GM19372 (cell line): ENCODE measurements around the gene TSPO.

Experiments used
- ATAC-seq: cut with Tn5 transposase; IDR thresholded peaks from one replicate; pipeline ENCODE4 v1.9.1; 2021; ENCODE audit warnings: mild to moderate bottlenecking, low read depth, moderate library complexity; ENCODE audit not compliant: unreplicated experiment

The TSPO gene

DNA sequence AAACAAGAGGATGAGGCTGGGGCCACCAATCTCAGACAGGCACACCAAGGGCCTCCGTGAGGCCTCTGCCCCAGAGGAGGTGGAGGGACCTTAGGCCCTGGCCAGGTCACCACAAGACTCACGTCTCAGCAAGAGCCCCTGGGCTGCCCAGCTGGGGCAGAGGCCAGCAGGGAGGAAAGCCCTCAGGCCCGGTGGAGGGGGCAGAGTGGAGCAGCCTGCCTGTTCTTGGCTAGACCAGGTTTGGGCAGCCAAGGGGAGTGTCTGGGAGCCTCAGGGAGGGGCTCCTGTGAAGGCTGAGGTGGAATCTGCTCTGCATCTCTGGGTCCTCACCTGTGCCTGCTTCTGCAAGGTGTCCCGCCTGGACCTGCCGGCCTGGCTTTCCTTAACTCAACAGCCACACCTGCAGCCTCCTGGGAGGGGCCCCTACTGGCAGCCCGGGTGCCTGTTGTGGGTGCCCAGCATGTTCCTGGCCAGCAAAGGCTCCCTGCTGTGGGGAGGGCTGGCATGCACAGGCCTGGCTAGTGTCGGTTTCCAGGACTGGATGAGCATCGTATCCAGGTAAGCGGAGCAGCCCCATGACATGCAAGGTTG, 23.7 kb downstream of the TSPO start:
- no peak for ATAC-seq

DNA sequence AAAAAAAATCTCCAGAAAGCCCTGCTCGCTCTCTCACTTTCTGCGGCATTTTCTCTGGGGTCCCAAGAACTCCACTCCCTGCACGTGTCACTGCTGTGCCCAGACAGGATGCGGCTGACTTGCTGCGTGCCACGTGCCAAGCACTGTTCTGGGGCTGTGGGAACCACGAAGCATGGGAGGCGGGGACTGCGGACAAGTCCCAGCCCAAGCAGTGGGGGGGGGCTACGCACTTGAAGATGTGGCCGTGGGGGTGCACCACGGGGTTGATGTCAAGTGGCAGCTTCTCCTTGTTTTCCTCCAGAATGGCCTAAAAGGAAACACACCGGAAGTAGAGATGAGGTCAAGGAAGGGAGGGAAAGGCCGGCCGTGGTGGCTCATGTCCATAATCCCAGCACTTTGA, 24.7 kb downstream of the TSPO start:
- no peak for ATAC-seq

DNA sequence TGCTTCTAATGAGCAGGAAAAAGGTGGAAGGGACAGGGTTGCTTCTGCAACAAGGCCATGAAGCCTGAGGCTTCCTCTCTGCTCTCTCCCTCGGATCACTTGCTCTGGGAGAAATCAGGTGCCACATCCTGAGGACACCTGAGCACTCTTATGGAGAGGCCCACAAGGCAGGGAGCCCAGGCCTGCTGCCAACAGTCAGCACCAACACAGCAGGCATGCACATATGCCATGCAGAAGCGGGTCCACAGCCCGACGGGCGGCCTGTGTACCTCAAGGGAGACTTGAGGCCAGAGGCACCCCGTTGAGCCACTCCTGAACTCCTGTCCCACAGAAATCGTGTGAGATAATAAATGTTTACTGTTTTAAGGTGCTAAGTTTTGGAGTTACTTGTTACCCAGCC, 26.1 kb downstream of the TSPO start:
- no peak for ATAC-seq

DNA sequence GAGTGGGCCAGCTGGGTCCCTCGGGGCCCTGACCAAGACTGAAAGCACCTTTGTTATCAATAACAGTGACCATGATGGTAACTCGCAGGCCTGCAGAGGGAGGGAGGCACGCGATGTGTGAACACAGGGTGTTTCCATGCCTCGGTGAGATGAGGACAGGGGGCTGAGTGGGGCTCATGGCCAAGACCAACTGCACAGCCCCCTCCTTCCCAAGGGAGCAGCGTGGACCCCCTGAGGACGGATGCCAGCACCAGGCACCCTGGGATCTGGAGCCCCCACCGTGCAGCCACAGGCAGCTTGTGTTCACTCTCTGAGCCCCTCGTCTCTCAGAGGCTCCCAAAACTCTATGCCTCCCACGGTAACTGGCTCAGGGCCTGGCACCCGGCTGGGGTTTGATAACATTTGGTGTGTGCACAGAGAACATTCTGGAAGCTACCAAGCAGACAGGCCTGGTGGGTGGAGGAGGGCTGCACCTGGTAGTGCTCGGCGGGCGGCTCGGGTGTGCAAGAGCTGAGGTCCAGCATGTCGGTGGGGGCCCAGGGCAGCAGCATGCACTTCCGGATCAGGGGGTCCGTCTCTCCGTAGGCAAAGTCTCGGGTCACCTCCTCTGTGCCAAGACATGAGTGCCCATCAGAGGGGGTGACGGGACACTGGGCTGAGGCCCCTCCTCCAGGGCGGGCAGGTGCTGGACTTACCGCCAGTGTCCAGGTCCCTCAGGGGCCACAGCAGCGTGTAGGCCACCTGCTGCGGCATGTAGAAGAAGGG, 28.0 kb downstream of the TSPO start:
- ATAC-seq: no peak

DNA sequence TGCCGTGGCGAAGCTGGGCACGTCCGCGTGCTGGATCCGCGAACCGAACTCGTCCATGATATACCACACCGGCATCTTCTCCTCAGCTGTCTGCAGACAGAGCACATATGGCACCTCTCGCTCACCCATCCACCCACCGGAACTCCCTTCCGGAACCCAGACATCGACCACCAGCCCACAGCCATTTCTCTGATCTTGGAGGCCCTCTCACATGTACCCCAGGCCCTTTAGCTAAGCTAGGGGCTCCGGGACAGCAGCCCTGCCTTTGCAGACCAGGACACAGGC, 28.5 kb downstream of the TSPO start:
- no peak for ATAC-seq

DNA sequence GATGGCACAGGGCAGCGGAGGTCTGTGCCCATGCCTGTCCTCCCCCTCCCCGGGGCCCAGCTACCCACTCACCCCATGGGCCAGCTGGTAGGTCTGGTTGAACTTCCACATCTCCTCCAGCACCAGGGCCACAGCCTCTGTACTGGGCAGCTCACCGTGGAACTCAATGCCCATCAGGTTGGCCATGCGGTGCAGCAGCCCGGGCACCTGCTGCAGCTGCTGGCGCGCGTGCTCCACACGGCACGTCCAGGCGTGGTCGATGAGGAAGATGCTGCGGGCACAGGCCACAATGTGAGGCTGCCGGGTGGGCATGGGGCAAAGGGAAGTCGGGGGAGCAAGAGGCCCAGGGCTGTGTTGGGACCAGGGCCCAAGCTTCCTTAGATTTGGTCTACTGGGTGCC, 29.3 kb downstream of the TSPO start:
- no peak for ATAC-seq

DNA sequence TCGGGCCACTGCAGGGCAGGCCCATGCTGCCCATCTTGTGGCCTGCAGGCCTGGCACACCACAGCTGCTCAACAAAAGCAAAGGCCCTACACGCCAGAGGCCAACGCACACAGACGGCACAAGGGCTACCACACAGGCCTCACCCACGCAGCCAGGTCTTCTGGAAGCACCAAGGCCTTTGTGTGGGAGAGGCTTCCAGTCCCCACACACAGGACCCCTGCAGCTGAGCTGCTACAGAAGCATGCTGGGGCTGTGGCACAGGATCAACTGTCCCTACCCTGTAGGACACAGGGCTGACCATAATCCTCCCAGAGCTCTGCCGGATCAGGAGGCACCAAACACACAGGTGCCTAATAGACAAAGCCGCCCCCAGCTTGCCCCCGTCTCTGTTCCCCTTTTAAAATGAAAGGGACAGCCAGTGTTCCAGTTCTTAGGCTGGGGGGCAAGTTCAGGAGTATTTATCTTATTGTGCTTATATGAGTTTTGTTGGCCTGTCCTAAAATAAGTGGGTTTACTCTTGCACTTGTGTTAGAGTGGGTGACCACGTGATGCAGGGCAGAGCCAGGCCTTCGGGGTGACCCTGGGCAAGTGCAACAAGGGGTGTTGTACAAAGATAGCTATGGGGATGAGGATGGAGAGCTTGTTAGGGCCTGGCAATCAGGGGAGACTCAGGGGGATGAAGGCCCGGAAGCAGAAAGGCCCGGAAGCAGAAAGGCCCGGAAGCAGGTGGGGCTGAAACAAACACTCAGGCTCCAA, 30.1 kb downstream of the TSPO start:
- ATAC-seq: no peak

DNA sequence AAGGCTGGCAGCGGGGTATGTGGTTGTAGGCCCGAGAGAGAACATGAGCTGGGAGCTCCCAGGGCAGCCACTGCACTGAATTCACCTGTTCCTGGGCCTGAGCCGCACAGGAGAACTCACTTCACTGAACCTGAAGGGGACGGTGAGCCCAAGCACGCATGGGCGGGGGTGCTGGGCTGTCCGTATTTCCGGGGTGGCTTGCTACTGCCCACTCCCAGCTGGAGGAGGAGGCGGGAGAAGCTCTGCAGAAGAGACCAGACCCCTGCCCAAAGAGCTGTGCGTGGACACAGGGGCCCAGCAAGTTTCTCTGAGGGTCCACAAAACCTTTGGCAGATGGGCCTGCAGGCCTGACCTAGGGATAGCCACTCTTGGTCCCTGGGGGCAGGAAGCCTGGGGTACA, 30.8 kb downstream of the TSPO start:
- ATAC-seq: no peak

DNA sequence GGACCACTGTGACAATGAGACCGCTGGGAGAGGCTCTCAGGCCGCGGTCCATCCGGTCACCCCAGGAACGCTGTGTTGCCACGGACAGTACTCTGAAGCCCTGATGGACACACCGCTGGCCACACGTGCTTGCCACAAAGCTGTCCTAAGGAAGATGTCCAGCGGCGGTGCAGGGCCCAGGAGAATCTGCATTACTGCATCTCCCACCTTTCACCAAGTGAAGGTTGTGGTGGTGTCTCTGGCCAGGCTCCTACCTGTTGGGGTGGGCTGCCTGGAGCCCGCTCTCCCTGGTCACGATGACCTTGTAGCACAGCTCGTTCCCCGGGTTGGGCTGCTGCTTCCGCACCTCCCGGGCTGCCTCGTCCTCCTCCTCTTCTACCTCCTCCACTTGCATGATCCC, 31.4 kb downstream of the TSPO start:
- no peak for ATAC-seq

DNA sequence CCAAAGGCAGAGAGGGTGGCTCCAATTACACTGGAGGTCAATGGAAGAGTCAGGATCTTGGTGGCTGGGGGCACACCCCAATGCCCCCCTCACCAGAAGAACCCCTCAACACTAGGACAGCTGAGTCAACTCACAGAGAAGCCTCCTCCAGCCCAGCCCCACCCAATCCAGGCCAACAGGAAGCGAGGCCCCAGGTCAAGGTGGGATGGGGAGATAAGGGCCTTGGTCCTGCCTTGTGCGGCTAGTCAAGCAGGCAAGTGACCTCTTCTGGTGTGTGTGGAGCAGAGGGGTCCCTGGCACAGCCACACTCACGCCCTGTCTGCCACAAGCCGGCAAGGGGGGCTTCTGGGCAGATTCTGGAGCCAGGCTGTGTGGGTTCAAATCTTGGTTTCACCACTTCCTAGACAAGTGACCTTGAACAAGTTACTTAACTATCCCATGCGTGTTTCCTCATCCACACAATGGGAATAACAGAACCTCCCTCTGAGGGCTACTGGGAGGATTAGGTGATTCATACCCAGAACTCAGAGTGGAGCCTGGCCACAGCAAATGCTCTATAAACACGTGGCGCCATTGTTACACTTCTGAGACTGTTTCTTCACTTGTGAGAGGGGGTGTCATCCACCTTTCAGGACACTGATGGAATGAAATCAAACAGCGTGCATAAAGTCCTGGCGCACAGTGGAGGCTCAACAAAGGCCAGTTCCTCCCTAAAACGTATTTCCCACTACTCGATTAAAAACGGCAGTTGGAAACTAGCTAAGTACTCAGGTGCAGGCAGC, 32.3 kb downstream of the TSPO start:
- ATAC-seq: no peak

DNA sequence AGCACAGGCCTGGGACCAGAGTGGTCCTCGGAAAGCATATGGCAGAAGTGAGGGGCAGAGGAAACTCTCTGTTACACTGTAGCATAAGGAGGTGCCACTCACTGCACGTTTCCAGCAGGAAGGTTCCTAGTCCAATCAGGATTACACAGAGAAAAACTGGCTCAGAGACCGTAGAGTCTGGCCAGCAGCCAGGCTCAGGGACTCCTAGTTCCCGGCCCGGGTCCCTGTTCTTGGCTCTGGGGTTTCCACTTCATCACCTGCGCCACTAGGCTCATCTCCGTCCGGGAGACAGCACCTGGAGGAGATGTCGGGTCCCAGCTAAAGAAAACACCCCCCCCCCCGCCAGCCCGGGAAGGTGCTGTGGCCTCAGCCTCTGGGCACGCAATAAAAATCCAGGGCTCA, 34.5 kb downstream of the TSPO start:
- no peak for ATAC-seq

DNA sequence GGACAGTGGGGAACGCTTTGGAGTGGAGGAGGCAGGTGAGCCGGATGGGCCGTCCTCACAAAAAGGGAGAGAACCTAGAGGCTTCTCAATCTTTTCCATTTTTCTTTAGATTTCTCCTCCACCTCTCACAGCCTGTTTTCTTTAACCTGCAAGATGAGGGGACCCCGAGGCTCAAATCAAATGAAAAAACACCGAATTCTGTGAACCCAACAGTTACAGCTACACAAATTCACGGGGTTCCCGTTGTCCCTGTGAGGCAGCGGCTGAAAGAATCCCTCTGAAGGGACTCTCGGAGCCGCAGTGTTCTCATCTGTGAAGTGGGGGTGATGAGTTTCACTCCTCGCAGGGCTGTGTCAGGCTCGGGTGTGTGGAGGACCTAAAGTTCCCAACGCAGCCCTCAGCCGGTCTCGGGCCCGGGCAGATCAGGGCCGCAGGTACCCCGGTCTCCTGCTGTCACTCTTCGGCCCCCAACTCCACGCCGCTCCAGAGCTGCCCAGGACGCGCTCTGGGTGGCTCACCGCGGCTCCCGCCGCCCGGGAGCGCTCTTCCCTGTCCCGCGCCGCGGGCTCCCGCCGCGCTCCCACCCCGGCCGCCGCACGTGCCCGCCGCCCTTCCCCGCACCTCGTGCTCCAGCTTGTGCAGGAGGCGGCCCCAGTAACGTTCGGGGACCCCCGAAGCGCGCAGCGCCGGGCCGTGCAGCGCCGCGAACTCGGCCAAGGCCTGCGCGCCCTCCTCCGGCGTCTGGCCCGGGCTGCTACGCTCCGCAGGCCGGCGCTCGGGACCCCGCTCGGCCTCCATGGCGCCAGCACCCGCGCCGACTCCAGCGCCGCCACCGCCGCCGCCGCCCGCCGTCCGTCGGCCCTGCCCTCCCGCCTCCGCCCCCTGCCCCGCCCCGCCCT, 35.2 kb downstream of the TSPO start, which contains the start of gene TTLL12:
TTLL12 (minus strand) TSS at position 863 of the 899 bp plus-strand sequence; CDS start at position 798, 65 bp downstream.
- peak; percentile 48 for ATAC-seq

DNA sequence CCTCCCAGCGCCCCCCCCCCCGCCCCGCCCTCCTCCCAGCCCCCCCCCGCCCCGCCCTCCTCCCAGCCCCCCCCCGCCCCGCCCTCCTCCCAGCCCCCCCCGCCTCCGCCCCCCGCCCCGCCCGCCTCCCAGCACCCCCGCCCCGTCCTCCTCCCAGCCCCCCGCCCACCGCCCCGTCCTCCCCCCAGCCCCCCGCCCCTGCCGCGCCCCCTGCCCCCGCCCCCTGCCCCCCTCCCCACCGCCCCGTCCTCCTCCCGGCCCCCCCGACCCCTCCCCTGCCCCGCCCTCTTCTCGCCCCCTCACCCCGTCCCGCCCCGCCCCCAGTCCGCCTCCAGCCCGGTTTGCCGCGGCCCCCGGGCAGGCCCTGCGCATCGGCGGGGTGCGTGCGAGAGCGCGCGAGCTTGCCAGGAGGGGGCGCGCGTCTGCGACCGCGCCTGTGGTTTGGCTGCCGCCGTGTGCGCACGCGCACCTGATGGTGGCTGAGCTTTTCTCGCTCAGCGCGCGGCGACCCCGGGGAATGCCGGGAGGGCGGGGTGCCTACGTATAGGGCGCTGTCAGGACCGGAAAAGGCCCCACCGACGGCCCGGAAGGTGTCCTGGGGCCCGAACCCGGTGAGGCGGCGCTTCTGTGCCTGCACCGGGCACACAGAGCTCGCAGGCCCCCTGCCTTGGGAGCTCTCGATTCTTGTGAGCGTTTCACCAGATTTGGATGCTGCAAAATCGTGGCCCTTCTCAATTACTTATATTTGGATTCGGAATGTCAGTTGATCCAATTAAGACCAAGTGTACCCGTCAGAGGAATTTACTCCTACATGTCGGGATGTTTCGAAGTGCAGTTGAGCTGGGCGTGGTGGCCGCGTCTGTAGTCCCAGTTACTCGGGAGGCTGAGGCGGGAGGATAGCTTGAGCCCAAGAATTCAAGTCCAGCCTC, 36.1 kb downstream of the TSPO start:
- ATAC-seq: peak; percentile 91

DNA sequence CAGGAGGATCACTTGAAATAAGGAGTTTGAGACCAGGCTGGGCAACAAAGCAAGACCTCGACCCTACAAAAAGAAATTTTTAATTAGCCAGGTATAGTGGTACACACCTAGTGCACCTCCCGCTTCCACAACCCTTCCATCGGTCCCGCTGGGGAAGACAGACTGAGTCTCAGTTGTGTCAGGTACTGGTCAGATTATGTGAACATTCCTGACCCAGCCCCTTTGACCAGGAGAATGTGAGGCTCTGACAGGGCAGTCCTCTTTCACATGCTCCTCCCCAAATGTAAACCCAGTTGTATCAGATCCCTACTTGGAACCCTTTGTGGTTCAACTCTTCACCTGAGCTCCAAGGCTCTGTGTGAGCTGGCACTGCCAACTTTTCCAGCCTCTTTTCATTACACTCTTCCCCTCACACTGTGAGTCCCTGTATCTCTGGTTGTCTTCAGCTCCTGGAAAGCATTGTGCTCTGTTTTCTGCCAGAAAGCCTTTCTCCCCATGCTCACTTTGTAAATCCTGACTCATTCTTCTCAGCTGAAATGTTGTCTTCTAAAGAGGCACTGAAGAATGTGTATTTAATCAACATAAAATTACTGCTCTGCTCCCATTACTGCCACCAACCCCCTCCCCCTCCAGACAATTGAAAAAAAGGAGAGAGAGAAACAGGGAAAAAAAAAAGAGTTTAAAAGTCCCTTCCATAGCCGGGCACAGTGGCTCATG, 37.6 kb downstream of the TSPO start:
- no peak for ATAC-seq

DNA sequence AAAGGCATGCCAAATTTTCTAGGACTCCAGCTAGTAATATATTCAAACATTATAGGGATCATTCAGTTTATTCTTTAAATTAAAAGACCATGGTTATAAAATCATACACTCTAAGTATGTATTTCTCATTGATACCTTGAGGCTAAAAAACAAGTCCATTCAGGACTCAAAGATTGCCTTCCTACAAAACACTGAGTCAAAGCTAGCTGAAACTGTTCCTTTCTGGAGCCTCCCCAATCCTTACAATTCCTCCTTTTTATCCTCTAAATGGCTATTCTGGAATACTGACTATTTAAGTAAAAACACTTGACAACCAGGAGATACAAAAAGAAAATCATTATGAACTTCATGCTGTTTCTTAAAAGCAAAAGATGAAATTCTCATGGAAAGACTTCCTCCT, 40.5 kb downstream of the TSPO start:
- ATAC-seq: no peak

DNA sequence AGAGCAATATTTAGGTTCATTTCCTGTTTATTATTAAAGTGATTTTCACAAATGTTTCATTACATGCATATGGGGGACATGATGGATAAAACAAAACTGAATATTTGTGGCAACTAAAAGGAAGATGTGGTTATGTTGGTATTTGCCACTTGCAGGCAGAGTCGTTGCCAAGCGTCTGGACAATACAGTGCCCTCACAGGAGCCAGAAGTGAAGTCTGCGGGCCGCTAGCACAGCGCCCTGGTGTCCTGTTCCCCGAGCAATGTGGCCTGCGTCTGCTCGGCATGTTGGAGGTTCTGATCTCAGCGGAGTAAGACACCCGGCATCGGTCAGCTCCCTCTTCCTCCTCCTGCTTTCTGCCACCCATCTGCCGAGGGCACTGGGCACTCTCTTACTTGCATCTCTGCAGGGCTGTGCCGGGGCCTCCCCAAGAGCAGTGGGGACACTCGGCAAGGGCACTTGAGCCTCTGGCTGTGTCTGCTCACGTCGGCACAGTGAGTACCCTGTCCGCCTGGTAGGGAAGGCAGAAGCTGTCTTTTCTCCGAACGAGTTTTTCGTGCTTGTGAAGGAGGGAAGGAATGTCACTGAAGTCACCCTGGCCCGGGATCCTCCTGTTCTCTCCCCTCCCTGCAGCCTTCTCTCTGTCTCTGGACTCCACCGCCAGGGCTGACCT, 46.0 kb downstream of the TSPO start:
- no peak for ATAC-seq

DNA sequence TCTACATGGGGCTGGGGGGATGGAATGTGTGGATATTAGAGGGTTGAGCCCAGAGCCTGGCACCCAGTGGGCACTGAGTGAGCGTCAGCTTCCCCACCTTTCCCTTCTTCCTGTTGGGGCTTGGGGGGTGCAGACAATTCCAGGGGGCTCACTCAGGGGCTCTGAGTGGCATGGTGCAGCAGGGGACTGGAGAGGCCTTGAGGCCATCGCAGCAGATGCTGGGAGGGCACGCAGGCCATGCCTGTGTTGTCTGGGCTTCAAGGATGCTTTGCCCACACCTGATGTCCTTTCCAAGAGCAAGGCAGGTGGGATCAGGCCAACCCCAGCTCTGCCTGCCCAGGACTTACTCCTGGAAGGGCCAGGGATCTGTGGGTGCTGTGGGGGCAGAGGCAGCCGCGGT, 46.8 kb downstream of the TSPO start:
- no peak for ATAC-seq

DNA sequence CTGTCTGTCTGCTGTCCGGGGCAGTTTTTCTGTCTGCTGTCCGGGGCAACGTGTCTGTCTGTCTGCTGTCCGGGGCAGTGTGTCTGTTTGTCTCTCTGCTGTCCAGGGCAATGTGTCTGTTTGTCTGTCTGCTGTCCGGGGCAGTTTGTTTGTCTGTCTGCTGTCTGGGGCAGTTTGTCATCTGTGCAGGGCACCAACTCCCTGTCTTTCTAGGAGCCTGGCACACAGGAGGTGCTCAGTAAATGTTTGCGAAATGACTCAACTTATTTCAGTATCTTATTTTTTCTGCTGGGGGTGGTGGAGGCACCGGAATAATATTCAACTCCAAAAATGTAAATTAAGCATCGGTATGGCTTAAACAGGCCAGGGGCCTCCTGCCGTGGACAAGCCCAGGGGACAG, 47.6 kb downstream of the TSPO start:
- ATAC-seq: no peak
